A549 treated with ZK216348 at 1 μM for 4 hours (cell line): ENCODE results near the gene RIPOR2. TPM values are rescaled to one million over a fixed set of nuclear protein-coding genes. Genes with fewer than 3 reads are reported as not detected.

Experiments used
- total RNA-seq: library from RNA; stranded (reverse); fragments of 200-300 nt; extraction: Qiagen RNA extraction; gene quantifications from 5 replicates; pipeline ENCODE4 v1.2.3, GENCODE V29; 2022; ENCODE audit warnings: low read depth

The RIPOR2 gene, protein sequence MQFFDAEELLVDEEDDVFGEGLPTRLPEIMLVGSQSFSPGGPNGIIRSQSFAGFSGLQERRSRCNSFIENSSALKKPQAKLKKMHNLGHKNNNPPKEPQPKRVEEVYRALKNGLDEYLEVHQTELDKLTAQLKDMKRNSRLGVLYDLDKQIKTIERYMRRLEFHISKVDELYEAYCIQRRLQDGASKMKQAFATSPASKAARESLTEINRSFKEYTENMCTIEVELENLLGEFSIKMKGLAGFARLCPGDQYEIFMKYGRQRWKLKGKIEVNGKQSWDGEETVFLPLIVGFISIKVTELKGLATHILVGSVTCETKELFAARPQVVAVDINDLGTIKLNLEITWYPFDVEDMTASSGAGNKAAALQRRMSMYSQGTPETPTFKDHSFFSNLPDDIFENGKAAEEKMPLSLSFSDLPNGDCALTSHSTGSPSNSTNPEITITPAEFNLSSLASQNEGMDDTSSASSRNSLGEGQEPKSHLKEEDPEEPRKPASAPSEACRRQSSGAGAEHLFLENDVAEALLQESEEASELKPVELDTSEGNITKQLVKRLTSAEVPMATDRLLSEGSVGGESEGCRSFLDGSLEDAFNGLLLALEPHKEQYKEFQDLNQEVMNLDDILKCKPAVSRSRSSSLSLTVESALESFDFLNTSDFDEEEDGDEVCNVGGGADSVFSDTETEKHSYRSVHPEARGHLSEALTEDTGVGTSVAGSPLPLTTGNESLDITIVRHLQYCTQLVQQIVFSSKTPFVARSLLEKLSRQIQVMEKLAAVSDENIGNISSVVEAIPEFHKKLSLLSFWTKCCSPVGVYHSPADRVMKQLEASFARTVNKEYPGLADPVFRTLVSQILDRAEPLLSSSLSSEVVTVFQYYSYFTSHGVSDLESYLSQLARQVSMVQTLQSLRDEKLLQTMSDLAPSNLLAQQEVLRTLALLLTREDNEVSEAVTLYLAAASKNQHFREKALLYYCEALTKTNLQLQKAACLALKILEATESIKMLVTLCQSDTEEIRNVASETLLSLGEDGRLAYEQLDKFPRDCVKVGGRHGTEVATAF
- total RNA-seq: 0.13 to 0.31 TPM (median 0.25 TPM) in 5 replicates

DNA sequence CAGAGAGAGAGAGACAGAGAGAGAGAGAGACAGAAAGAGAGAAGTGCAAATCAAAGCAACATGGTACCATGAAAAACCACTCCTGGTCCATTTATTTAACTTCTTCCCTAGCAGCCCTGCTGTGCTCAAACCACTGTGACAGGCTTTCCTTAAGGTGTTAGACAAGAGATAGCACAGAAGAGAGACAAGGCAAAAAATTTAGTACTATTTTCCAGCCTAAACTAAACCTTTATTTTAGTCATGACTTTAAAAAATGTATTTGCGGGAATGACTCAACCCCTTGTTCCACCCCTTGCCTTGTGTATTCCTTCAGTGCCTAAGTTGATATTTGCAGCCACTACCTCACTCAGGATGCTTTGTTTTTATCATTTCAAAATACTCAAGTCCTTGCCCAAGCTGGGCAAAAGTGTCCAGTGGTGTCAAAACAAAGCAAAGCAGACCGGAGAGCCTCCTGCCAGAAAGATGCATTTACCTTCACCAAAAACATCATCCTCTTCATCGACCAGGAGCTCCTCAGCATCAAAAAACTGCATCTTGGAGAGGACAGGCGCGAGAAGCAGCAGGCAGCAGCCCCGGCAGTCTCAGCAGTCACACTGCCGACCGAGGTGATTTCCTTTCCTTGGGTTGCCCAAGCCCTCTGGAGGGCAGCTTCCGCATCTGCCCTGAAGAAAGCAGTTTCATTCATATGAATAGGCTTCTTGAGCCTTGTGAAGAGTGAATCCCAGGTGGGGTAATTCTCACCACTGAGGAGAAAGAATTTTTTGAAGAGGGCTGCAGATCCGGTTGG is at the start of gene RIPOR2:
RIPOR2 (minus strand) TSS at position 595 of the 787 bp plus-strand sequence; CDS start at position 533, 62 bp downstream.

DNA sequence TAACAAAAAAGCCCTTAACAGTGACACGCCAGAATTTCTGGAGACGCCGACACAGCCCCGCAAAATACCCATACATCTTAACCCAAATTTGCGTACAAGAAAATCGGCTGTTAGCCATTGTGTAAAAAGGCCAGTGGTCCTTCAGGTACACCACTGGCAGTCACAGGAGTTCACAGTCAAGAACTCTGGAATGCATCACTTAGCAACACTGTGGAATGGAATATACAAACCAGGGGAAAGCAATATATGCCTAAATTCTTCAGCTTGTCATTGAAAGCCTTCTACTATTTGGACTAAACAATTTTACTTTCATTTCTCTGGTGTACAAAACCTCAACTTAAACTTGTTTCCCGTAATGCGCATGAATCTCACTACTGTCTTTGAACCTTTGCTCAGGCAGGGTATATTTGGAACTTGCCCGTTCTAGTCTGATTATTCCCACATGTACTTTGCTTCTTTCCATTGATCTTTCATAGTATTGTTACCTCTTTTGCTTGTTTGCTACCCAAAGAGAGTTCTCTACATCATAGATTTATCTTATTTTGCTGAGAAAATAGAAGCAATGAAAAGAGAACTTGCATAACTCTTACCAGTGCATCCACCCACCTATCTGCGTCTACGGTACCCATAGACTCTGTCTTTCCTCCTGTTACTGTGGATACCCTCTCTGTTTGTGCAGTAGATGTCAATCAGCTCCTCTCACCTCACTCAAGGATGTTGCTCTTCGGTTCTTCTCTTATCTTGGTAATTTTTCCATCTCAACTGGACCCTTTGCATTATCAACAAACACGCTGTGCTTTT is 136.8 kb downstream of the RIPOR2 start, which contains the start of gene ARMH2:
ARMH2 (minus strand) TSS at position 178 of the 801 bp plus-strand sequence; CDS start at position 118, 60 bp downstream.

DNA sequence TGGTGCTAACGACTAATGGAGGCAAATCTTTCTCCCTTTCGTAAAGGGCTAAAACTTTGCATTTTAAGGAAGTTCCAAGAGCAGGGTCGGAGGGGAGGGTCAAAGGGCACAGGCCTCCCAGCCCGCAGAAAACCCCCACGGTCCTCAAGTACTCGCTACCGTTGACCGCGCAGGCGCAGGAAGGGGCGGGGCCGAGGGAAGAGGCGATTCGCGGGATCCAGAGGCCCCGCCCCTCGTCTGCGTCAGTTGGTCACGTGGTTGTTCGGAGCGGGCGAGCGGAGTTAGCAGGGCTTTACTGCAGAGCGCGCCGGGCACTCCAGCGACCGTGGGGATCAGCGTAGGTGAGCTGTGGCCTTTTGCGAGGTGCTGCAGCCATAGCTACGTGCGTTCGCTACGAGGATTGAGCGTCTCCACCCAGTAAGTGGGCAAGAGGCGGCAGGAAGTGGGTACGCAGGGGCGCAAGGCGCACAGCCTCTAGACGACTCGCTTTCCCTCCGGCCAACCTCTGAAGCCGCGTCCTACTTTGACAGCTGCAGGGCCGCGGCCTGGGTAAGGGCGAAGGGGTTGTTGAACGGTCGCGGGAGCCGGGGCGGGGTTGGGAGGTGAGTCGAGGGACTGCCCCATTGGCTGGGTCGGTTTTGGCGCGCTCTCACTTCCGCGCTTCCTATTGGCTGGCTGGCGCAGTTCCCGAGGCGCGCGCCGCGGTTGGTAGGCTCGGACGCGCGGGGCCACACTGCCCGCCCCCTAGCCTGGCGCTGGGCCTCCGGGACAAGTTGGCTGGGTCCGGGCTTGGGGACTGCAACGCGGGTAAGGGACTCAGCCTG is 160.9 kb downstream of the RIPOR2 start, which contains the start of gene GMNN:
GMNN (plus strand) TSS at position 242 of the 824 bp plus-strand sequence. CDS start 2,310 bp downstream, outside the sequence.

Other genes starting within 250 kb of the RIPOR2 start
- gene C6orf62, start 216.8 kb downstream of the RIPOR2 start, total RNA-seq: 48.6 to 70.3 TPM (median 53.6 TPM) in 5 replicates
- gene GMNN, start 161.0 kb downstream of the RIPOR2 start, total RNA-seq: 50.7 to 92.0 TPM (median 56.1 TPM) in 5 replicates
- not detected in 5 replicates for gene ARMH2, start 137.0 kb downstream of the RIPOR2 start, total RNA-seq